Endothelial cell of umbilical vein (primary cell): Measurements from ENCODE around the gene OR1F1. TPM values are rescaled to one million over a fixed set of nuclear protein-coding genes. Genes with fewer than 3 reads are reported as not detected.

ENCODE experiments used
- BruUV-seq: library from RNA; stranded (reverse); fragments of 400-500 nt; replicated peaks from 2 replicates; lab custom pipeline; 2021; lab: Mats Ljungman, UMichigan
- CTCF ChIA-PET: fragments of 300-600, 350-600 bp; sonication (Branson Sonifier 250); formaldehyde crosslinking; loops from one replicate; lab custom pipeline; 2021; ENCODE audit warnings: antibody characterized with exemption, inconsistent platforms; lab: Charles Lee
- POLR2A ChIA-PET: fragments of 300-600, 350-600 bp; sonication (Branson Sonifier 250); formaldehyde crosslinking; loops from one replicate; lab custom pipeline; 2021; ENCODE audit warnings: antibody characterized with exemption, inconsistent platforms; lab: Charles Lee
- DNase-seq: peaks from one replicate; pipeline ENCODE4 v3.0.0-alpha.2; 2011; ENCODE audit warnings: low read depth, low spot score
- FAIRE-seq: peaks from 2 replicates; lab custom pipeline; 2011; peaks lifted over from hg19 to GRCh38; lab: Jason Lieb, UNC
- H2AFZ ChIP-seq: 2 replicates; pipeline ENCODE4 v1.6.0; 2012; ENCODE audit warnings: low read depth, low read length, control low read depth, inconsistent platforms
- H3K27ac ChIP-seq: 2 replicates; pipeline ENCODE4 v1.5.1; 2011; ENCODE audit warnings: low read depth, mild to moderate bottlenecking, control low read depth, low read length, moderate library complexity; ENCODE audit not compliant: insufficient read depth
- H3K27me3 ChIP-seq, 2 experiments: 2 replicates each; pipeline versions ENCODE4 v1.6.0 to v1.6.1; 2011; ENCODE audit warnings: low read length in 2 of 2, mixed read lengths in 1 of 2; ENCODE audit not compliant: control insufficient read depth in 2 of 2, insufficient read depth in 2 of 2
- H3K36me3 ChIP-seq, 2 experiments: 2 replicates in 1 of 2; 3 replicates in 1 of 2; pipeline ENCODE4 v1.5.1; 2011; ENCODE audit warnings: low read length in 2 of 2, mild to moderate bottlenecking in 1 of 2, moderate library complexity in 1 of 2; ENCODE audit not compliant: control insufficient read depth in 2 of 2, insufficient read depth in 2 of 2; ENCODE audit errors: extremely low read depth in 1 of 2
- H3K4me1 ChIP-seq: 3 replicates; pipeline ENCODE4 v1.5.1; 2011; ENCODE audit warnings: mild to moderate bottlenecking, low read length; ENCODE audit not compliant: control insufficient read depth, insufficient read depth; ENCODE audit errors: extremely low read depth
- H3K4me2 ChIP-seq: 2 replicates; pipeline ENCODE4 v1.6.1; 2011; ENCODE audit warnings: low read length, control low read depth, mixed read lengths; ENCODE audit not compliant: insufficient read depth
- H3K4me3 ChIP-seq, 3 experiments: fragments of 200-600 bp in 1 of 3; sonication (generic), shearing (Covaris generic) in 1 of 3; replicated peaks in 1 of 3; 2 replicates each; pipeline ENCODE4 v1.5.1; 2011 to 2016; ENCODE audit warnings: control low read depth in 3 of 3, low read length in 3 of 3, mild to moderate bottlenecking in 2 of 3, inconsistent platforms in 1 of 3, low read depth in 1 of 3, moderate library complexity in 1 of 3; ENCODE audit not compliant: insufficient read depth in 1 of 3
- H3K79me2 ChIP-seq: 2 replicates; pipeline ENCODE4 v1.6.0; 2012; ENCODE audit warnings: low read length, inconsistent platforms; ENCODE audit not compliant: control insufficient read depth, insufficient read depth
- H3K9ac ChIP-seq: replicated peaks from 2 replicates; pipeline ENCODE3; 2011; ENCODE audit warnings: low read length, control low read depth; ENCODE audit not compliant: insufficient read depth; ENCODE audit errors: extremely low read depth
- H3K9me1 ChIP-seq: replicated peaks from 3 replicates; pipeline ENCODE4 v1.6.0; 2011; ENCODE audit warnings: mild to moderate bottlenecking, low read length; ENCODE audit not compliant: control insufficient read depth, insufficient read depth; ENCODE audit errors: extremely low read depth
- H3K9me3 ChIP-seq: replicated peaks from 2 replicates; pipeline ENCODE4 v1.5.1; 2012; ENCODE audit warnings: low read length, inconsistent platforms; ENCODE audit not compliant: control insufficient read depth, insufficient read depth
- H4K20me1 ChIP-seq: replicated peaks from 2 replicates; pipeline ENCODE3; 2011; ENCODE audit warnings: mild to moderate bottlenecking, low read length; ENCODE audit not compliant: control insufficient read depth, insufficient read depth; ENCODE audit errors: extremely low read depth
- CTCF ChIP-seq, 2 donors: IDR thresholded peaks; 1 replicate in 1 of 2; 2 replicates in 1 of 2; pipeline ENCODE4 v1.5.1; 2011; ENCODE audit warnings: low read length in 2 of 2, mild to moderate bottlenecking in 2 of 2, moderate library complexity in 2 of 2, control low read depth in 1 of 2, inconsistent platforms in 1 of 2, low read depth in 1 of 2; ENCODE audit not compliant: insufficient read depth in 1 of 2; ENCODE audit errors: extremely low read depth in 1 of 2
- EZH2 ChIP-seq: IDR thresholded peaks from 2 replicates; pipeline ENCODE4 v1.6.1; 2012; ENCODE audit warnings: borderline replicate concordance, low read depth, mild to moderate bottlenecking, moderate library complexity, low read length, inconsistent platforms; ENCODE audit not compliant: severe bottlenecking
- GATA2 ChIP-seq: IDR thresholded peaks from 2 replicates; pipeline ENCODE4 v1.7.0; 2011; ENCODE audit warnings: low read depth, mild to moderate bottlenecking, moderate library complexity, mixed read lengths, low read length; ENCODE audit not compliant: insufficient read length, insufficient read depth
- JUN ChIP-seq: IDR thresholded peaks from 2 replicates; pipeline ENCODE4 v1.6.1; 2011; ENCODE audit warnings: borderline replicate concordance, low read depth; ENCODE audit not compliant: insufficient read length, insufficient read depth
- MYC ChIP-seq: IDR thresholded peaks from one replicate; pipeline ENCODE4 v1.6.1; 2011; ENCODE audit warnings: mild to moderate bottlenecking, low read depth, low read length
- POLR2A ChIP-seq: IDR thresholded peaks from 2 replicates; pipeline ENCODE4 v1.6.1; 2012; ENCODE audit warnings: low read depth, mild to moderate bottlenecking, control low read depth, low read length
- POLR2AphosphoS5 ChIP-seq: IDR thresholded peaks from 2 replicates; pipeline ENCODE4 v1.6.1; 2012; ENCODE audit warnings: low read depth, mild to moderate bottlenecking, control low read depth, low read length, moderate library complexity; ENCODE audit not compliant: insufficient read depth
- dilution Hi-C: fragments of 300-500 bp; cut with MboI; formaldehyde crosslinking; loops from one replicate; pipeline ENCODE4 v1.15.0; 2019; ENCODE audit warnings: low sequenced_read_pairs; ENCODE audit not compliant: extremely low pct_ligation_motif_present
- intact Hi-C: fragments of 100-400 bp; cut with micrococcal nuclease; formaldehyde crosslinking; loops from one replicate; pipeline ENCODE4 v1.10.0; 2022
- polyA plus RNA-seq, 4 experiments: library from polyadenylated mRNA; depleted of rRNA in 3 of 4; stranded (reverse) in 3 of 4; unstranded in 1 of 4; fragments of >200 nt; gene quantifications; 2 replicates each; pipeline versions ENCODE4 v1.2.1 to v1.2.3, GENCODE V29; 2011 to 2012; ENCODE audit warnings: missing spikeins in 1 of 4
- total RNA-seq: library from RNA; stranded (reverse); gene quantifications from 2 replicates; pipeline ENCODE4 v1.2.3, GENCODE V29; 2021
- TF ChIP-seq, protein P1 (sequence below): IDR thresholded peaks from 2 replicates; pipeline ENCODE4 v1.6.1; 2011; ENCODE audit not compliant: insufficient read depth, insufficient read length

OR1F1 gene
- total and polyA plus RNA-seq, 2 donors (not counting 3 experiments of a cell fraction or from before 2014, with no cell fraction given) = 0.17 TPM; not detected in 1

GRCh38 chr16:3235856-3236669, 48.1 kb downstream of the OR1F1 start:
- BruUV-seq = no TSS peak
- peaks cover 14% of the 10 kb centered on the region for H3K79me2 ChIP-seq
- H3K4me1 ChIP-seq = peaks cover 13% of the 10 kb centered on the region
- TF ChIP-seq POLR2AphosphoS5 (no peak), GATA2 (no peak), MYC (no peak), EZH2 (no peak)
- TF ChIP-seq, protein P1, sequence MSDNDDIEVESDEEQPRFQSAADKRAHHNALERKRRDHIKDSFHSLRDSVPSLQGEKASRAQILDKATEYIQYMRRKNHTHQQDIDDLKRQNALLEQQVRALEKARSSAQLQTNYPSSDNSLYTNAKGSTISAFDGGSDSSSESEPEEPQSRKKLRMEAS = no peak
- intact Hi-C loops (loop anchor here (1.0 to 2.0 kb wide), 2 partner anchors 28 to 45 kb away; no protein-coding TSS in a partner anchor), dilution Hi-C loops (no loop called here)
- FAIRE-seq (no peak), DNase-seq (no peak)
- no peak overlapping the region for H3K4me2 ChIP-seq
- no peaks in the 10 kb centered on the region for H4K20me1 ChIP-seq
- H3K9me1 ChIP-seq = no peaks in the 10 kb centered on the region
- POLR2A ChIA-PET = no interaction called here
- peaks cover 11 to 12% of the 10 kb centered on the region in 2 experiments for H3K36me3 ChIP-seq
- no peak overlapping the region for H3K9ac ChIP-seq
- CTCF ChIA-PET = no interaction called here
- no peak overlapping the region for H2AFZ ChIP-seq
- no peak overlapping the region for H3K4me3 ChIP-seq
- no peaks in the 10 kb centered on the region for H3K9me3 ChIP-seq
- no peak overlapping the region for H3K27ac ChIP-seq
- H3K27me3 ChIP-seq = no peaks in the 10 kb centered on the region

- H3K36me3 ChIP-seq = no peaks in the 10 kb centered on the region
- H3K27me3 ChIP-seq = peaks cover 0 to 4% of the 10 kb centered on the region in 2 experiments
- no peaks in the 10 kb centered on the region for H4K20me1 ChIP-seq
- H3K9ac ChIP-seq = no peak overlapping the region
- TF ChIP-seq EZH2 (no peak), CTCF (IDR thresholded peaks at IDR 0.05; ENCODE audit: extremely low read depth in 1 of 2, insufficient read depth in 1 of 2, low read depth in 1 of 2, low read length in 2 of 2) (no peak), JUN (no peak), POLR2AphosphoS5 (no peak), MYC (no peak), POLR2A (no peak)
- TF ChIP-seq, protein P1 = no peak
- BruUV-seq = no TSS peak
- H3K4me1 ChIP-seq = no peaks in the 10 kb centered on the region
- intact Hi-C loops (no loop called here), dilution Hi-C loops (no loop called here)
- no peak for DNase-seq
- H3K9me3 ChIP-seq = no peaks in the 10 kb centered on the region
- FAIRE-seq = no peak
- no peak overlapping the region for H2AFZ ChIP-seq
- POLR2A ChIA-PET = no interaction called here
- H3K4me2 ChIP-seq = no peak overlapping the region
- CTCF ChIA-PET = no interaction called here
- H3K9me1 ChIP-seq = no peaks in the 10 kb centered on the region
- H3K27ac ChIP-seq = no peak overlapping the region
- H3K79me2 ChIP-seq = no peaks in the 10 kb centered on the region
- no peak overlapping the region for H3K4me3 ChIP-seq
These were observed 53.8 kb downstream of the OR1F1 start for GRCh38 chr16:3241761-3242160.
